GM21447 (cell line): Measurements from ENCODE around the gene VAV2.

Experiments used
- ATAC-seq: cut with Tn5 transposase; IDR thresholded peaks from one replicate; pipeline ENCODE4 v1.9.1; 2021; ENCODE audit not compliant: unreplicated experiment

Gene VAV2, protein sequence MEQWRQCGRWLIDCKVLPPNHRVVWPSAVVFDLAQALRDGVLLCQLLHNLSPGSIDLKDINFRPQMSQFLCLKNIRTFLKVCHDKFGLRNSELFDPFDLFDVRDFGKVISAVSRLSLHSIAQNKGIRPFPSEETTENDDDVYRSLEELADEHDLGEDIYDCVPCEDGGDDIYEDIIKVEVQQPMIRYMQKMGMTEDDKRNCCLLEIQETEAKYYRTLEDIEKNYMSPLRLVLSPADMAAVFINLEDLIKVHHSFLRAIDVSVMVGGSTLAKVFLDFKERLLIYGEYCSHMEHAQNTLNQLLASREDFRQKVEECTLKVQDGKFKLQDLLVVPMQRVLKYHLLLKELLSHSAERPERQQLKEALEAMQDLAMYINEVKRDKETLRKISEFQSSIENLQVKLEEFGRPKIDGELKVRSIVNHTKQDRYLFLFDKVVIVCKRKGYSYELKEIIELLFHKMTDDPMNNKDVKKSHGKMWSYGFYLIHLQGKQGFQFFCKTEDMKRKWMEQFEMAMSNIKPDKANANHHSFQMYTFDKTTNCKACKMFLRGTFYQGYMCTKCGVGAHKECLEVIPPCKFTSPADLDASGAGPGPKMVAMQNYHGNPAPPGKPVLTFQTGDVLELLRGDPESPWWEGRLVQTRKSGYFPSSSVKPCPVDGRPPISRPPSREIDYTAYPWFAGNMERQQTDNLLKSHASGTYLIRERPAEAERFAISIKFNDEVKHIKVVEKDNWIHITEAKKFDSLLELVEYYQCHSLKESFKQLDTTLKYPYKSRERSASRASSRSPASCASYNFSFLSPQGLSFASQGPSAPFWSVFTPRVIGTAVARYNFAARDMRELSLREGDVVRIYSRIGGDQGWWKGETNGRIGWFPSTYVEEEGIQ

DNA sequence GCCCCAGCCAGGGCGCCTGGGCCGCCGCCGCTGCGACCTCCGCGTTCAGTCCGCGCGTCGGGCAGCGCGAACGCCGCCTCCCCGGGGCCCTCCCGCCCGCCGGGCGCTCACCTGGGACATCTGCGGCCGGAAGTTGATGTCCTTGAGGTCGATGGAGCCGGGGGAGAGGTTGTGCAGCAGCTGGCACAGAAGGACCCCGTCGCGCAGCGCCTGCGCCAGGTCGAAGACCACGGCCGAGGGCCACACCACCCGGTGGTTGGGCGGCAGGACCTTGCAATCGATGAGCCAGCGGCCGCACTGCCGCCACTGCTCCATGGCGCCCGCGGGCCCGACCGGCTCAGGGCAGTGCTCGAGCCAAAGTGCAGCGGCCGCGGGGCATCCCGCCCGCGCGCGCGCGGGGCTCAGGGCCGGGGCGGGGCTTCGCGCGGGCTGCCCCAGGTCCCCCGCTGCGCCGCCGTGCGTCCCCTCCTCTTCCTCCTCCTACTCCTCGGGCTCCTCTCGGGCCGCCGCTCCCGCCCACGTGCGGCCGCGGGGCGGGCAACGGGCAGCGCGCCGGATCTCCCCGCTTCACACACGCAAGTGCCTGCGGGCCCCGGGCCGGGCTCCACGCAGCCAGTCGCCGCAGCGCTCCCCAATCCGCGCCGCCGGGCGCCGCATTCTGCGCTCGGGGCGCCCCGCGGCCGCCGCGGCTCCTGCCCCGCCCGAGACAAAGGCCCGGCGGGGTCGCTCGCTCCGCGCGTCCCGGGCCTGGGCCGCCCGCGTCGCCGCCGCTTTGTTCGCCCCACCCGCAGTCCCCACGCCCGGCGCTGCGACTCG is at the start of gene VAV2:
Gene VAV2 (minus strand): TSS at position 361 of the 816 bp plus-strand sequence. CDS start 46 bp downstream, at position 315.
- peak; percentile 45 for ATAC-seq

GRCh38 chr9:134041649-134041962 is 49.5 kb upstream of the VAV2 start:
- no peak for ATAC-seq

- no peak for ATAC-seq
These were observed 48.9 kb upstream of the VAV2 start for GRCh38 chr9:134040781-134041648.

GRCh38 chr9:134040176-134040565 is 48.0 kb upstream of the VAV2 start:
- no peak for ATAC-seq

GRCh38 chr9:134039386-134040175 is 47.5 kb upstream of the VAV2 start:
- no peak for ATAC-seq

DNA sequence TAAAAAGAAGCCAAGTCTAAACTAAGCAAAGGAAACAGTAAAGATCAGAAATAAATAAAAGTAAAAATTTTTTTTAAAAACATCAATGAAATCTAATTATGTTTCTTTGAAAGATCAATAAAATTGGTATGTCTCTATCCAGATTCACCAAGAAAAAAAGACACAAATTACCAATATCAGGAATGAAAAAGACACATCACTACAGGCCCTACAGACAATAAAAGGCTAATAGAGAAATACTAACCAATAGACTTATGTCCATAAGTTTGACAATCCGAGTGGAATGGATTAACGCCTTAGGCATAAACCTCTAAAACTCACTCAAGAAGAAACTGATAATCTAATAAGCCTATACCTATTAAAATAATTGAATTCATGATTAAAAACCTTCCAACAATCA is 45.5 kb upstream of the VAV2 start:
- no peak for ATAC-seq

DNA sequence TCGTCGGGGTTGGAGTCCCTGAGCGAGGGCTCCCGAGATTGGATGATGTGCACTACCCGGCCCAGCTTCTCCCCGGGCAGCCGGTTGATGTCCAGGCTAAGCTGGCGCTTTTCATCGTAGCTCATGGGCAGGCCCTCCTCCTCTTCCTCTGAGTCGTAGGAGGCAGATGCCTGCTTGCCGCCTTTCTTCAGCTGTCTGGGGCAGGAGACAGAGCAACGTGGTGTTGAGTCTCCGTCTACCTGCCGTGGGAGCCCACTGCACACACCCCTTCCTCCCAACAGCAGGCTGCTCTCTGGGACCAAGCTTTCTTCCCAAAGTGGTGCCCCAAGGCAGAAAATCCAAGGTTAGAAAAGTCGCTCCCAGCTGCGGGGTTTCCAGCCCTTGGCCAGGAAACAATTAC is 44.0 kb upstream of the VAV2 start:
- ATAC-seq: no peak

GRCh38 chr9:134035041-134036039 is 43.2 kb upstream of the VAV2 start:
- ATAC-seq: no peak

DNA sequence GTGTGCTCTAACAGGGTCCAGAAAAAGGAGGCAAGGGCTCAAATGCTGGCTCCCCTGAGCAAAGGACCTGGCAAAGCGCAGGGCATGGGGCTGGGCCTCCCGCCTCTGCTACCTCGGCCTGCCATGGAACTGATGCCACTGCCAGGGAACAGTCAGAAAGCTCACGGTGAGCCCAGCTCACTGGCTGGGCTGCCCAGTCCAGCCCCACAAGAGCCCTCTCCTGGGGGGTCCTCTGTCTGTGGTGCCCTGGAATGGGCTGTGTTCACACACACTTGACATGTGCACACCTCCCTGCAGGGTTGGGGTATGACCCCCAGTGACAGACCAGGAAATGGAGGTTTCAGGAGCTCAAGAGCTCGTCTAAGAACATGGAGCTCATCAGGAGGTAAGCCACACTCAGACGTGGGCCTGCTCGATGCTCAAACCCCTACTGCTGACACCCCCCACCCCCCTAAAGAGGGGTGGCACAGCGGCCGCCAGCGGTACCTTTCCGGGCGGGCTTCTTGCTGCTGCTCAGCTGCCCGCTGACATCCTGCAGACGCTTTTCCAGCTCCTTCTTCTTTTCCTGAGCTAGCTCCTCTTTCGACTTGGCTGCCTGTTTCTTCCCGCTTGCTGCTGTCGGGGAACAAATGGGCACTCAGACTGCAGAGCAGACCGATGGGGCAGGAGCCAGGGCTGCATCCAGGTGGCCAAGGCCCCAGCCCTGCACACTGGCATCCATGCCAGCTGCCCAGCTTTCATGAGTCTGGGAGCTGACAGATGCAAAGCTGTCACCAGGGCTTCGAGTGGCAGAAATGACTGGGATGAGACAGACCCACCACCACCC is 42.3 kb upstream of the VAV2 start:
- no peak for ATAC-seq

DNA sequence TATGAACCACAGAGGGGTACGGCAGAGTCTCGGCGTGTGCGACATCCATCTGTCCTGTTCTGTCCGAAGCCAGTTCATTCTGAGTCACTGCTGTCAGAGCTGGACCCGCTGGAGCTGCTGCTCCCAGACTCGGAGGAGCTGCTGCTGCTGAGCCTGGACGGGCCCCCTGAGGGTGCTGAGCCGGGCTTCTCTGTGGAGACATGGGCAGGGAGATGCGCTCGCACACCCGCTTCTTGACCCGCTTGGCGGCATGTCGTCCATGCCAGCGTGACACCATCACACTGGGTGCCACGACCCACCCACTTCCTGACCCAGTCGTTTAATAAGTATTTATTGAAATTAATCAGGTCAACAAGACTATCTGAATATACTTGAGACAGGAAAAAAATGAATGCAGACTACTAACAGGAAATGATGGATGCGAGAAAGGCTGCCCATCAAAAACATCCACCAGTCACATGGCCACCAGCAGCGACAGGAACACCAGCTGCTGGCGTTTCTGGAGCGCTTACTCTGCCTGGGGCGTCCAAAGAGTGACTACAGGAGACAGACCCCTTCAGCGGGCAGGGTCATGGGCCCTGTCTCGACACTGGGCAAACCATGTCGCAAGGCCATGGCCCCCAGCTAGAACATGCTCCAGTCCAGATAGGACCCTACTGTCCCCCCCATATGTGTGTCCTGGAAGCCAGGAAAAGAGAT is 41.5 kb upstream of the VAV2 start:
- ATAC-seq: no peak

DNA sequence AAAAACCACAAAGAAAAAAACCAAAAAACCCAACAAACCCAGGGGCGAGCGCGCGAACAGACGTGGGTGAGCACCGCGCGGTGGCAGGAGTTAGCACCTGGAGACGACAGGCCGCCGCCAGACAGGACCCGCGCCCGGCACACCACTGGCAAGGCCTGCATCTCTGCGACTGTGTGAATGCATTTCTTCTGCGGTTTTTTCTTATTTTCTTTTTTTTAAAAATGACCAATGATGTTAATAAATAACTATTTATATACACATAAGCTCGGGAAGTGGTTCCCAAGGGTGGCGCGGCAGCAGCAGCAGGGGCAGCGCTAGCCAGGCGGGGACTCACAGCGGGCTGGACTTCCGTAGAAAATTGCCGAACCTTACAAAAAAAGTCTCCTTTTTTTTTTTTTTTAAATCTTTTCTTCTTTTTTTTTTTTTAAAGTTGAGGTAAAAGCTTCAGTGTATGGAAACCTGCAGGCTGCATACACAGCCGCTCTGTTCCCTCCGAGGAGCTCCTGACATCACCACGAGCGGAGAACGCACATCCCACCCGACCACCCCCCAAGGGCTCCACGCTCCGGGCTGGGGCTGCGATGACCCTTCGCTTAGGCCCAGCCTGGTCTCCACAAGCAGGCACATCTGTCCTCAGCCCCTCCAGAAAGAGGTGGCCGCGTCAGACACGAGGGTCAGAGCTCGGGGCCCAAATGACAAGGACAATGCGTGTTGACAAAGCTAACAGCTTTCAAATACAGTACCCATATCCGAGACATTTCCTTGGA is 40.5 kb upstream of the VAV2 start:
- no peak for ATAC-seq

- no peak for ATAC-seq
These were observed 39.7 kb upstream of the VAV2 start for GRCh38 chr9:134031783-134032182.

- ATAC-seq: no peak
These were observed 38.8 kb upstream of the VAV2 start for GRCh38 chr9:134030821-134031470.

GRCh38 chr9:134029248-134030226 is 37.4 kb upstream of the VAV2 start:
- no peak for ATAC-seq
